Prostate gland (tissue), 2 donors: ENCODE measurements around the gene TDRD9. TPM values are rescaled to one million over a fixed set of nuclear protein-coding genes. Genes with fewer than 3 reads are reported as not detected.

Experiments used
- DNase-seq: peaks from one replicate; pipeline ENCODE4 v3.0.0-alpha.2; 2019; ENCODE audit warnings: low spot score
- H3K27ac ChIP-seq, 2 donors: fragments of 200-600 bp; sonication (generic); 2 replicates each; pipeline ENCODE4 v1.5.1; 2017 to 2019
- H3K27me3 ChIP-seq: fragments of 200-600 bp; sonication (generic); replicated peaks from 2 replicates; pipeline ENCODE4 v1.5.1; 2019; ENCODE audit not compliant: insufficient read depth
- H3K36me3 ChIP-seq, 2 donors: fragments of 200-600 bp; sonication (generic); 1 replicate in 1 of 2; 2 replicates in 1 of 2; pipeline versions ENCODE4 v1.5.1 to v1.8.1; 2017 to 2019
- H3K4me1 ChIP-seq: fragments of 200-600 bp; sonication (generic); replicated peaks from 2 replicates; pipeline ENCODE4 v1.5.1; 2019
- H3K4me3 ChIP-seq, 2 donors: fragments of 200-600 bp; sonication (generic); 2 replicates each; pipeline ENCODE4 v1.5.1; 2017 to 2019
- H3K9me3 ChIP-seq: fragments of 200-600 bp; sonication (generic); 2 replicates; pipeline ENCODE4 v1.5.1; 2017
- POLR2A ChIP-seq: fragments of 450-650 bp; IDR thresholded peaks from one replicate; pipeline ENCODE4 v1.6.1; 2016; ENCODE audit warnings: antibody characterized with exemption, mild to moderate bottlenecking
- POLR2AphosphoS5 ChIP-seq: sonication (generic); formaldehyde crosslinking; IDR thresholded peaks from one replicate; pipeline ENCODE4 v1.6.1; 2017; ENCODE audit warnings: antibody characterized with exemption
- WGBS: methylation state at CpG from one replicate; pipeline ENCODE4 v1.1.5; 2018; 5-methylcytosine and 5-hydroxymethylcytosine counted together
- intact Hi-C: fragments of 100-400 bp; cut with DNase I; formaldehyde crosslinking; loops from one replicate; pipeline ENCODE4 v1.14.2; 2022
- small RNA-seq, 2 donors: library from RNA; depleted of rRNA; stranded (forward); fragments of <200 nt; gene quantifications; one replicate each; pipeline ENCODE3, GENCODE V24; 2016
- total RNA-seq, 2 donors: library from RNA; depleted of rRNA; stranded (reverse); fragments of >200 nt; gene quantifications; one replicate each; pipeline ENCODE4 v1.1.0, GENCODE V29; 2016
- TF ChIP-seq, protein P1 (sequence below), 4 experiments: fragments of 200-600 bp in 2 of 4; fragments of 450-650 bp in 2 of 4; sonication (generic) in 2 of 4; IDR thresholded peaks; 1 replicate in 3 of 4; 2 replicates in 1 of 4; pipeline ENCODE4 v1.5.1; 2016 to 2019; ENCODE audit warnings: antibody characterized with exemption in 4 of 4, mild to moderate bottlenecking in 2 of 4, moderate library complexity in 2 of 4

TDRD9 gene
- total RNA-seq, 2 donors from 2014 or later: 0.64 to 18.2 TPM

DNA sequence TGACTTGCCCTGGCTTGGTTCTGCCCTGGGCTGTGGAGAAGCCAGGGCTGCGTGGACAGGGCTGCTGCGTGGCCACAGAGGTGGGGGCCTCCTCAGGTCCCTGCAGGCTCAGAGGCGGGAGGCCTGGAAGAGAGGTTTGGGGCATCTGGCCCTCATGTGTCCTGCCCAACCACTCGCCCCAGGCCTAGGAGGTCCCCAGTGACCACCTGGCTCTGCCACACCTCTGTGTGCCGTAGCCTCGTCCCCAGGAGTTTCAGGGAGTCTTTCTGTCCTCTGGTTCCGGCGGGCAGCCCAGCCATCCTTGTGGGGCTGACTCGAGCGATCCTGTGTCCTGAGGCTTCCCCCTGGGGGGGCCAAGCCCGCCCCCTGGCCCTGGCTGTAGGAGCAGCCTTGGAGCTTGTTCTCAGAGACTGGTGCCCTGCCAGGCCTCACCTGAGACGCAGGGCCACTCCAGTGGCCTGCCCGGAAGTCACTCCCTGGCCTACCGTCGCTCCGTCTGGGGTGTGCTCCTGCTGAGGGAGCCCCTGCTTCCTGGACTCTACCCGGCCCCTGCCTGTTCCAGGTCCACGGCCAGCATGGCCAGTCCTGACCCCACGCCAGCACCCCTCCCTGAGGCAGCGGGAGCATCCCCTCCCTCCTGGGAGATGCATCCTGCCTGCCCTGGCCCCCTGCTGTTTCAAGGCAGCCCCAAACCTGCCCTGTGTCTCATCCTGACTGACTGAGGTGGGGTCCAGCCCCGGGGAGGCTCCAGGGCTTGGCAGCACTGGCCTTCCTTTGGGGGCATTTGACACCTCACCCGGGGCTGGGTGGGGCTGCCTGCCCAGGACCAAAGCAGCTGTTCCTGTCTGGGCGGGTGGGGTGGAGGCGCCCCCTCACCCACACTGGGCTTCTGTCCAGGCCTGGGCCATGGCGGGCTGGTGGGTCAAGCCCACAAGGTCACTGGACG lies 171.1 kb downstream of the TDRD9 start:
- DNase-seq: no peak
- intact Hi-C loops: no loop called here
- no peak overlapping the region for H3K4me3 ChIP-seq
- H3K4me1 ChIP-seq: peaks cover 3% of the 10 kb centered on the region
- no peaks in the 10 kb centered on the region for H3K36me3 ChIP-seq
- H3K9me3 ChIP-seq: no peaks in the 10 kb centered on the region
- WGBS: 81% methylated on average over 23 of the region's 26 CpGs
- peaks cover 5% of the 10 kb centered on the region for H3K27me3 ChIP-seq
- no peak overlapping the region for H3K27ac ChIP-seq
- TF ChIP-seq, protein P1, sequence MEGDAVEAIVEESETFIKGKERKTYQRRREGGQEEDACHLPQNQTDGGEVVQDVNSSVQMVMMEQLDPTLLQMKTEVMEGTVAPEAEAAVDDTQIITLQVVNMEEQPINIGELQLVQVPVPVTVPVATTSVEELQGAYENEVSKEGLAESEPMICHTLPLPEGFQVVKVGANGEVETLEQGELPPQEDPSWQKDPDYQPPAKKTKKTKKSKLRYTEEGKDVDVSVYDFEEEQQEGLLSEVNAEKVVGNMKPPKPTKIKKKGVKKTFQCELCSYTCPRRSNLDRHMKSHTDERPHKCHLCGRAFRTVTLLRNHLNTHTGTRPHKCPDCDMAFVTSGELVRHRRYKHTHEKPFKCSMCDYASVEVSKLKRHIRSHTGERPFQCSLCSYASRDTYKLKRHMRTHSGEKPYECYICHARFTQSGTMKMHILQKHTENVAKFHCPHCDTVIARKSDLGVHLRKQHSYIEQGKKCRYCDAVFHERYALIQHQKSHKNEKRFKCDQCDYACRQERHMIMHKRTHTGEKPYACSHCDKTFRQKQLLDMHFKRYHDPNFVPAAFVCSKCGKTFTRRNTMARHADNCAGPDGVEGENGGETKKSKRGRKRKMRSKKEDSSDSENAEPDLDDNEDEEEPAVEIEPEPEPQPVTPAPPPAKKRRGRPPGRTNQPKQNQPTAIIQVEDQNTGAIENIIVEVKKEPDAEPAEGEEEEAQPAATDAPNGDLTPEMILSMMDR (IDR thresholded peaks at IDR 0.05): no peak

DNA sequence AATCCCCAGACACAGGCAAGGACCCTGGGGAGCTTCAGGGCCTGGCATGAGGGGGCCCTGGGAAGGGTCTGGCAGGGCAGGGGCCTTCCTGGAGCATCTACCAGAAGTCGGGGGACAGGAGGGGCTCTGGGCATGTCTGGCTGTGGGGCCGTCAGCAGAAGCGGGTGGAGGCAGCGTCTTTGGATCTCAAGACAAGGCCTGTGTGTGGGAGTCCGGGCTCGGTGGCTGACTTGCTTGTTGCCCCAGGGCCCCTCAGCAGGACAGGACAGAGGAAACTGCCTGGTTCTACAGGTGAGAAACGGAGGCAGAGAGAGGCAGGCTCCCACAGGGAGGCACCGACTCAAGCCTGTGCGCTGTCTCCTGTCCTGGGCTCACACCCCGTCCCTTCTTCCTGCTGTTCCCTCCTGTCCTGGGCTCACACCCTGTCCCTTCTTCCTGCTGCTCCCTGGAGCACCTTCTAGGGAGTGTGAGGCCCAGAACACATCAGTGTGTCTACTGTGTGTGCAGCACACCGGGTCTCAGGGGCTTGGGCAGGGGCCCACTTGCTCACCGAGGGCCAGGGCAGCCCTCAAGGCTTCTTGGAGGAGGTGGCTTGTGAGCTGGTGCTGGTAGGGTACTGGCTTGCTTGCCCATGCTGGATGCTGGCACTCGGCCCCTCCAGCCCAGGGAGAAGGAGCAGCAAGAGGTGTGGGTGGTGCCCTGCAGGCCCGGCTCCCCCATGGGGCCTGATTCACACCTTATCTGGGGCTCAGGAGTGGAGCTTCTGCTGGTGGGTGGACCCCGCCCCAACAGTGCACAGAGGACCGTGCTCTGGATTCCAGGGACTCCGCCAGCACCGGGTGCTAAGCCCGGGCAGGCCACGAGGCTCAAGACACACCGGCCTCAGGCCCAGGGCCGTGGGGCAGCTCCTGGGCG lies 172.2 kb downstream of the TDRD9 start:
- no peaks in the 10 kb centered on the region for H3K36me3 ChIP-seq
- no peak overlapping the region for H3K27ac ChIP-seq
- intact Hi-C loops: no loop called here
- H3K4me3 ChIP-seq: no peak overlapping the region
- peaks cover 5% of the 10 kb centered on the region for H3K27me3 ChIP-seq
- H3K9me3 ChIP-seq: no peaks in the 10 kb centered on the region
- peaks cover 3% of the 10 kb centered on the region for H3K4me1 ChIP-seq
- TF ChIP-seq POLR2A (no peak), POLR2AphosphoS5 (no peak)
- TF ChIP-seq, protein P1 (IDR thresholded peaks at IDR 0.05): no peak
- WGBS: 79% methylated on average over 12 of the region's 23 CpGs
- no peak for DNase-seq

DNA sequence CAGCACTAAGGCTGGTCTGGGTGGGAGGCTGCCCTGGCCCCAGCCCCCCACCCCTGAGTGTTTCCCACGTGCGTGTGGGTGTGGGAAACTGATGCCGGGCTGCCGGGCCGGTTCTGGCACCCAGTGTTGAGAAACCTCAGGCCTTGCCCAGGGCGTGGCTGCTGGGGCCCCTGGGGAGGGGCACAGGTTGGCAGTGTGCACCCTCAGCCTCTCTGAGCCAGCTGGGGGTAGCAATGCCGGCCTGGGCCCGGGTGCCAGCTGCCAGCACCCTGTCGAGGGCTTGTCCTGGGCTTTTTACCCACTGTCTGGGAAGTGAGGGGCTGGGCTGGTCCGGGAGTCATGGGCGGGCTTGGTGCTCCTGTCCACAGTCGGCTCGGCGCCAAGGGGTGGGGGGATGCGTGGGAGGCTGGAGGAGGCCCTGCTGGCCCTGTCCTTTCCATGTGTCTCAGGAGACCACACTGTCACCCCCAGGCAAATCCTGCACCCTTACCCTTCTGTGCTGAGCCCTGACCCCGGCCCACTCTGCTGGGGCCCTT lies 172.9 kb downstream of the TDRD9 start:
- no peak for TF ChIP-seq POLR2A
- TF ChIP-seq, protein P1 (IDR thresholded peaks at IDR 0.05): no peak
- peak; percentile 10 for TF ChIP-seq POLR2AphosphoS5
- intact Hi-C loops: no loop called here
- H3K4me3 ChIP-seq: no peak overlapping the region
- H3K36me3 ChIP-seq: no peaks in the 10 kb centered on the region
- WGBS: 48% methylated on average over 16 of the region's 16 CpGs
- no peak overlapping the region for H3K27ac ChIP-seq
- no peaks in the 10 kb centered on the region for H3K9me3 ChIP-seq
- peak; percentile 30 for DNase-seq
- peaks cover 5% of the 10 kb centered on the region for H3K27me3 ChIP-seq
- peaks cover 3% of the 10 kb centered on the region for H3K4me1 ChIP-seq

DNA sequence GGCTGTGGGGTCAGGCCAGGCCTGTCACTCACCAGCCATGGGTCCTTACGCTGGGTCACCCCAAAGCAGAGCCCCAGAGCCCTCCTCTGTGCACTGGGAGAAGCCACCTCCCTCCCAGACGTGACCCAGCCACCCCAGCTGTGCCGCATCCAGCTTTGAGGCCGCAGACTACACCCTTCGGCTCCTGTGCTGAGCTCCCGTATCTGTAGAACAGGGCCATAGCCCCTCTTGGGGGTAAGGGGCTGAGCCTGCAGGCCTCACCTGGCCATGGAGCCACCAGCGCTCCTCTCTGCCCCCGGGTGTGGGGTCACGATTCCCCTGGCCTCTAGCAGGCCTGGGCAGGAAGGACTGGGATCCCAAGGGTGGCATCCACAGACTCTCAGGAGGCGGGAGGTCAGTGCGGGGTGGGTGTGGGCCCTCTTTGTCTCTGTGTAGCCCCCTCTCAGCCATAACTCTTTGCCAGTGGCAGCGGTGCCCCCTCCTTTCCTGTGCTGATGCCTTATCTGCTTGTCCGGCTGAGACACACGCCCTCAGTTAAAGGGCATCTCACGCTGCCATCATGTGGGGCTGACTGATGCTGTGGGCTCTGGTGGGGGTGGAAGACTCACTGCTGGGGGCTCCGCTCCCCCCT lies 173.5 kb downstream of the TDRD9 start:
- 89% methylated on average over 16 of the region's 16 CpGs for WGBS
- DNase-seq: no peak
- Histone ChIP-seq H3K4me3 (no peak overlapping the region), H3K9me3 (no peaks in the 10 kb centered on the region), H3K27ac (no peak overlapping the region), H3K4me1 (peaks cover 3% of the 10 kb centered on the region), H3K27me3 (peaks cover 3% of the 10 kb centered on the region), H3K36me3 (no peaks in the 10 kb centered on the region)
- TF ChIP-seq, protein P1 (IDR thresholded peaks at IDR 0.05): no peak
- TF ChIP-seq POLR2A (no peak), POLR2AphosphoS5 (no peak)
- intact Hi-C loops: no loop called here

Small RNA genes lying within 50 kb of the gene (small RNA-seq; reads per million reads assigned to genes)
- 0.19 to 0.20 reads per million in 2 donors for gene RN7SL634P

Other genes with a start within 250 kb of the TDRD9 start
- gene XRCC3, start 213.0 kb upstream of the TDRD9 start, total RNA-seq: 10 to 100 TPM; 24.7 to 33.2 TPM
- gene ZFYVE21, start 212.6 kb upstream of the TDRD9 start, total RNA-seq: 100 to 1,000 TPM; 162 to 215 TPM
- 10 to 100 TPM; 48.2 to 64.6 TPM for gene PPP1R13B, start 80.9 kb upstream of the TDRD9 start, total RNA-seq
- not detected for gene RD3L, start 14.1 kb downstream of the TDRD9 start, total RNA-seq
- 1 to 10 TPM in 1 of 2 donors, not detected in 1; 2.3 TPM for gene ASPG, start 157.2 kb downstream of the TDRD9 start, total RNA-seq
- 10 to 100 TPM in 1 of 2 donors, 1 to 10 TPM in 1; 1.6 to 13.9 TPM for gene KIF26A, start 210.1 kb downstream of the TDRD9 start, total RNA-seq